ENCODE results near the gene DPYSL5. TPM values are rescaled to one million over a fixed set of nuclear protein-coding genes. Genes with fewer than 3 reads are reported as not detected.

The DPYSL5 gene
- total and polyA plus RNA-seq, 5 donors from 2014 or later: not detected

GRCh38 chr2:26933431-26934334 is 85.8 kb downstream of the DPYSL5 start:
- no peaks in the 10 kb centered on the region for H3K27me3 ChIP-seq (ENCODE audit: control insufficient read depth, insufficient read depth, low read length)
- no peak overlapping the region for H3K27ac ChIP-seq (ENCODE audit: insufficient read depth, low read length, poor library complexity, severe bottlenecking)
- H3K36me3 ChIP-seq (ENCODE audit: control insufficient read depth, insufficient read depth, low read length): no peaks in the 10 kb centered on the region
- no peak for ATAC-seq (ENCODE audit: low read depth in 2 of 2)
- H3K4me3 ChIP-seq (ENCODE audit: low read depth, low read length): no peak overlapping the region
- no peak for DNase-seq
- Mint-ChIP-seq H3K27me3 (peaks cover 5% of the 10 kb centered on the region), H3K36me3 (no peaks in the 10 kb centered on the region), H3K27ac (no peak overlapping the region), H3K4me1 (no peaks in the 10 kb centered on the region), H3K9me3 (no peaks in the 10 kb centered on the region), H3K4me3 (no peak overlapping the region)
- H3K9me3 ChIP-seq (ENCODE audit: control insufficient read depth in 2 of 2, low read length in 2 of 2): no peaks in the 10 kb centered on the region
- no peaks in the 10 kb centered on the region for H3K4me1 ChIP-seq (ENCODE audit: control insufficient read depth, insufficient read depth, low read length, poor library complexity, severe bottlenecking)

- Histone ChIP-seq H3K27ac (ENCODE audit: insufficient read depth, low read length, poor library complexity, severe bottlenecking) (no peak overlapping the region), H3K36me3 (ENCODE audit: control insufficient read depth, insufficient read depth, low read length) (no peaks in the 10 kb centered on the region)
- no peak overlapping the region for H3K27ac Mint-ChIP-seq
Observed at GRCh38 chr2:26934335-26934724, 86.4 kb downstream of the DPYSL5 start.

GRCh38 chr2:26934985-26935384 is 87.1 kb downstream of the DPYSL5 start:
- H3K27me3 Mint-ChIP-seq: peaks cover 5% of the 10 kb centered on the region
- Histone ChIP-seq H3K4me1 (ENCODE audit: control insufficient read depth, insufficient read depth, low read length, poor library complexity, severe bottlenecking) (no peaks in the 10 kb centered on the region), H3K36me3 (ENCODE audit: control insufficient read depth, insufficient read depth, low read length) (no peaks in the 10 kb centered on the region), H3K27ac (ENCODE audit: insufficient read depth, low read length, poor library complexity, severe bottlenecking) (no peak overlapping the region), H3K9me3 (ENCODE audit: control insufficient read depth in 2 of 2, low read length in 2 of 2) (no peaks in the 10 kb centered on the region), H3K4me3 (ENCODE audit: low read depth, low read length) (no peak overlapping the region), H3K27me3 (ENCODE audit: control insufficient read depth, insufficient read depth, low read length) (no peaks in the 10 kb centered on the region)
- H3K27ac Mint-ChIP-seq: no peak overlapping the region
- no peak for ATAC-seq (ENCODE audit: low read depth in 2 of 2)
- no peaks in the 10 kb centered on the region for H3K4me1 Mint-ChIP-seq
- H3K36me3 Mint-ChIP-seq: no peaks in the 10 kb centered on the region
- no peak overlapping the region for H3K4me3 Mint-ChIP-seq
- DNase-seq: no peak
- H3K9me3 Mint-ChIP-seq: no peaks in the 10 kb centered on the region

More at GRCh38 chr2:26934335-26934724, 86.4 kb downstream of the DPYSL5 start:
- H3K9me3 Mint-ChIP-seq: no peaks in the 10 kb centered on the region
- H3K4me1 Mint-ChIP-seq: no peaks in the 10 kb centered on the region
- H3K27me3 Mint-ChIP-seq: peaks cover 5% of the 10 kb centered on the region
- no peaks in the 10 kb centered on the region for H3K4me1 ChIP-seq (ENCODE audit: control insufficient read depth, insufficient read depth, low read length, poor library complexity, severe bottlenecking)
- ATAC-seq (ENCODE audit: low read depth in 2 of 2): no peak
- H3K4me3 Mint-ChIP-seq: no peak overlapping the region
- H3K9me3 ChIP-seq (ENCODE audit: control insufficient read depth in 2 of 2, low read length in 2 of 2): no peaks in the 10 kb centered on the region
- no peak overlapping the region for H3K4me3 ChIP-seq (ENCODE audit: low read depth, low read length)
- DNase-seq: no peak
- no peaks in the 10 kb centered on the region for H3K36me3 Mint-ChIP-seq
- H3K27me3 ChIP-seq (ENCODE audit: control insufficient read depth, insufficient read depth, low read length): no peaks in the 10 kb centered on the region

GRCh38 chr2:26936855-26937254 is 88.9 kb downstream of the DPYSL5 start:
- DNase-seq: no peak
- Histone ChIP-seq H3K27me3 (ENCODE audit: control insufficient read depth, insufficient read depth, low read length) (no peaks in the 10 kb centered on the region), H3K27ac (ENCODE audit: insufficient read depth, low read length, poor library complexity, severe bottlenecking) (no peak overlapping the region), H3K4me3 (ENCODE audit: low read depth, low read length) (no peak overlapping the region), H3K9me3 (ENCODE audit: control insufficient read depth in 2 of 2, low read length in 2 of 2) (no peaks in the 10 kb centered on the region), H3K36me3 (ENCODE audit: control insufficient read depth, insufficient read depth, low read length) (no peaks in the 10 kb centered on the region), H3K4me1 (ENCODE audit: control insufficient read depth, insufficient read depth, low read length, poor library complexity, severe bottlenecking) (no peaks in the 10 kb centered on the region)
- H3K4me1 Mint-ChIP-seq: no peaks in the 10 kb centered on the region
- no peaks in the 10 kb centered on the region for H3K9me3 Mint-ChIP-seq
- no peak overlapping the region for H3K4me3 Mint-ChIP-seq
- H3K36me3 Mint-ChIP-seq: no peaks in the 10 kb centered on the region
- ATAC-seq (ENCODE audit: low read depth in 2 of 2): no peak
- peaks cover 10% of the 10 kb centered on the region for H3K27me3 Mint-ChIP-seq
- H3K27ac Mint-ChIP-seq: no peak overlapping the region

- Mint-ChIP-seq H3K4me3 (no peak overlapping the region), H3K36me3 (no peaks in the 10 kb centered on the region), H3K27ac (no peak overlapping the region), H3K27me3 (peaks cover 14% of the 10 kb centered on the region), H3K9me3 (no peaks in the 10 kb centered on the region), H3K4me1 (peaks cover 0 to 4% (median 1%) of the 10 kb centered on the region in 4 donors)
- Histone ChIP-seq H3K4me3 (ENCODE audit: low read depth, low read length) (no peak overlapping the region), H3K36me3 (ENCODE audit: control insufficient read depth, insufficient read depth, low read length) (no peaks in the 10 kb centered on the region), H3K27ac (ENCODE audit: insufficient read depth, low read length, poor library complexity, severe bottlenecking) (no peak overlapping the region), H3K27me3 (ENCODE audit: control insufficient read depth, insufficient read depth, low read length) (no peaks in the 10 kb centered on the region), H3K4me1 (ENCODE audit: control insufficient read depth, insufficient read depth, low read length, poor library complexity, severe bottlenecking) (no peaks in the 10 kb centered on the region), H3K9me3 (ENCODE audit: control insufficient read depth in 2 of 2, low read length in 2 of 2) (no peaks in the 10 kb centered on the region)
- ATAC-seq (ENCODE audit: low read depth in 2 of 2) (no peak), DNase-seq (no peak)
Observed at GRCh38 chr2:26938399-26939118, 90.6 kb downstream of the DPYSL5 start.

- H3K4me3 ChIP-seq (ENCODE audit: low read depth, low read length): no peak overlapping the region
- no peak for DNase-seq
- ATAC-seq (ENCODE audit: low read depth in 2 of 2): no peak
- Mint-ChIP-seq H3K4me3 (no peak overlapping the region), H3K4me1 (peaks cover 0 to 4% (median 1%) of the 10 kb centered on the region in 4 donors), H3K27me3 (peaks cover 11% of the 10 kb centered on the region), H3K27ac (no peak overlapping the region), H3K9me3 (no peaks in the 10 kb centered on the region), H3K36me3 (no peaks in the 10 kb centered on the region)
- H3K27me3 ChIP-seq (ENCODE audit: control insufficient read depth, insufficient read depth, low read length): no peaks in the 10 kb centered on the region
- H3K36me3 ChIP-seq (ENCODE audit: control insufficient read depth, insufficient read depth, low read length): no peaks in the 10 kb centered on the region
- H3K9me3 ChIP-seq (ENCODE audit: control insufficient read depth in 2 of 2, low read length in 2 of 2): no peaks in the 10 kb centered on the region
- no peaks in the 10 kb centered on the region for H3K4me1 ChIP-seq (ENCODE audit: control insufficient read depth, insufficient read depth, low read length, poor library complexity, severe bottlenecking)
- H3K27ac ChIP-seq (ENCODE audit: insufficient read depth, low read length, poor library complexity, severe bottlenecking): no peak overlapping the region
Observed at GRCh38 chr2:26940001-26940400, 92.1 kb downstream of the DPYSL5 start.

GRCh38 chr2:26941486-26941885 is 93.6 kb downstream of the DPYSL5 start:
- no peak for DNase-seq
- H3K27me3 ChIP-seq (ENCODE audit: control insufficient read depth, insufficient read depth, low read length): no peaks in the 10 kb centered on the region
- no peaks in the 10 kb centered on the region for H3K9me3 ChIP-seq (ENCODE audit: control insufficient read depth in 2 of 2, low read length in 2 of 2)
- H3K36me3 ChIP-seq (ENCODE audit: control insufficient read depth, insufficient read depth, low read length): no peaks in the 10 kb centered on the region
- no peak overlapping the region for H3K27ac Mint-ChIP-seq
- no peaks in the 10 kb centered on the region for H3K4me1 ChIP-seq (ENCODE audit: control insufficient read depth, insufficient read depth, low read length, poor library complexity, severe bottlenecking)
- no peak for ATAC-seq (ENCODE audit: low read depth in 2 of 2)
- H3K36me3 Mint-ChIP-seq: no peaks in the 10 kb centered on the region
- H3K9me3 Mint-ChIP-seq: no peaks in the 10 kb centered on the region
- H3K4me3 Mint-ChIP-seq: no peak overlapping the region
- peaks cover 0 to 4% (median 1%) of the 10 kb centered on the region in 4 donors for H3K4me1 Mint-ChIP-seq
- H3K27me3 Mint-ChIP-seq: peaks cover 9% of the 10 kb centered on the region
- no peak overlapping the region for H3K27ac ChIP-seq (ENCODE audit: insufficient read depth, low read length, poor library complexity, severe bottlenecking)
- H3K4me3 ChIP-seq (ENCODE audit: low read depth, low read length): no peak overlapping the region

All from CD4-positive, CD25-positive, alpha-beta regulatory T cell (primary cell).